Fibroblast of mammary gland (primary cell): Measurements from ENCODE around the gene ELMO1.

ENCODE experiments used
- DNase-seq: peaks from one replicate; pipeline ENCODE4 v3.0.0-alpha.2; 2010; ENCODE audit warnings: low read depth
- H3K4me3 ChIP-seq: 2 replicates; pipeline ENCODE4 v1.5.1; 2011; ENCODE audit warnings: low read depth, mild to moderate bottlenecking, low read length, moderate library complexity; ENCODE audit not compliant: control insufficient read depth
- TF ChIP-seq, protein P1 (sequence below): conservative IDR thresholded peaks from 2 replicates; pipeline ENCODE4 v1.5.1; 2011; ENCODE audit warnings: low read depth, low read length, inconsistent platforms; ENCODE audit not compliant: control insufficient read depth, insufficient read depth

Gene ELMO1

DNA sequence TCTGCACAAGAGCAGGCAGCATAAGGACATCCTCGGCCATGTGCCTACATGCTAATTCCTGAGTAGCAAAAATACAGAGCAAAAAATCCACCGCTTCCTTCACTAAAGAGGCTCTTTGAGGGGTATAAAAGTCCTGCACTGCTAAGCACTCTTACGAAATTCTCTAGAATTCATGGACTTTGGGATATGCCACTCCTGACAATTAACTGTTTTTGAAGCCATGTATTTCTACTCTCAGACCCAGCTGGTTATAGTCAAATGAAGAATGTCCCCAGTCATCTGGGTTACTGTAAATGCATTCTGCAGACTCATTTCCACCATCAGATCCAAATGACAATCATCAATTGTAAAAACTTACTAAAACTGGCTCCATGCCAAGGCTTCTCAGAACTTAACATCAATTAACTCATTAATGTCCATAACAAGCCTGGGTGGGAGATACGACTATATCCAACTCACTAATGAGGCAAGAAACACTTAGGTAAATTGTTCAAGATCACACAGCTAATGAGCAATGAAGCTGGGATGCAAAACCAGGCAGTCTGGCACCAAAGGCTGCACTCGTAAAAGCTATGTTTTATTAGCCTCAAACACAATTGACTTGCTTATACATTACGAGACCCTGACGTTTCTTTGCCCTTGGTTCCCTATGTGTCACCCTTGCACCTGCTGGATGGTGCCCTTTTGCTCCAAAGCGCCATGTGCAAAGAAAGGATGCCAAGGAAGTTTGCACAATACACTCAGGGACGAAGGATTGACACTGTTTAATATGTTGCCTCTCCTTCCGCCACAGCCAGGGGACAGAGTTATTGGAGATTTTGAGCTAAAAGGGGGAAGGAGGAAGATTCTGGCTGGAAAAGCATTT lies 250.4 kb downstream of the ELMO1 start:
- DNase-seq: no peak
- no peak overlapping the region for H3K4me3 ChIP-seq
- TF ChIP-seq, protein P1, sequence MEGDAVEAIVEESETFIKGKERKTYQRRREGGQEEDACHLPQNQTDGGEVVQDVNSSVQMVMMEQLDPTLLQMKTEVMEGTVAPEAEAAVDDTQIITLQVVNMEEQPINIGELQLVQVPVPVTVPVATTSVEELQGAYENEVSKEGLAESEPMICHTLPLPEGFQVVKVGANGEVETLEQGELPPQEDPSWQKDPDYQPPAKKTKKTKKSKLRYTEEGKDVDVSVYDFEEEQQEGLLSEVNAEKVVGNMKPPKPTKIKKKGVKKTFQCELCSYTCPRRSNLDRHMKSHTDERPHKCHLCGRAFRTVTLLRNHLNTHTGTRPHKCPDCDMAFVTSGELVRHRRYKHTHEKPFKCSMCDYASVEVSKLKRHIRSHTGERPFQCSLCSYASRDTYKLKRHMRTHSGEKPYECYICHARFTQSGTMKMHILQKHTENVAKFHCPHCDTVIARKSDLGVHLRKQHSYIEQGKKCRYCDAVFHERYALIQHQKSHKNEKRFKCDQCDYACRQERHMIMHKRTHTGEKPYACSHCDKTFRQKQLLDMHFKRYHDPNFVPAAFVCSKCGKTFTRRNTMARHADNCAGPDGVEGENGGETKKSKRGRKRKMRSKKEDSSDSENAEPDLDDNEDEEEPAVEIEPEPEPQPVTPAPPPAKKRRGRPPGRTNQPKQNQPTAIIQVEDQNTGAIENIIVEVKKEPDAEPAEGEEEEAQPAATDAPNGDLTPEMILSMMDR: no peak

DNA sequence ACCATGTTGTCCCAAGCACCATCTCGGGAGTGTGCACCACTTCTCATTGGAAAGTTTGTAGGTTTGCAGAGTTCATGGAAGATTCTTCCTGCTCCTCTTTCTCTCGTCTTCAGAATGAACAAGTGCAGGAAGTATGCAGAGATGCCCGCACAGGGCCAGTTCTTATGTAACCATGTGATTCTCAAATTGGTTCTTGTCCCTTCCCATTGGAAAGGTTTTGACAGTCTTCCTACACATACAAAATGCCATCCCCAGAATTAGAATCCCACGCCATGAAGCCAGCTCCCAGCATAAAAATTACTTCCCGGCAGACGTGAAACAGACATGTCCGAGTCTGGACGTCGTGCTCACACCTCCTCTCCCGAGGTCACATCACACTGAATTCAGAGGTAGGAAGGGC lies 251.6 kb downstream of the ELMO1 start:
- no peak for DNase-seq

DNA sequence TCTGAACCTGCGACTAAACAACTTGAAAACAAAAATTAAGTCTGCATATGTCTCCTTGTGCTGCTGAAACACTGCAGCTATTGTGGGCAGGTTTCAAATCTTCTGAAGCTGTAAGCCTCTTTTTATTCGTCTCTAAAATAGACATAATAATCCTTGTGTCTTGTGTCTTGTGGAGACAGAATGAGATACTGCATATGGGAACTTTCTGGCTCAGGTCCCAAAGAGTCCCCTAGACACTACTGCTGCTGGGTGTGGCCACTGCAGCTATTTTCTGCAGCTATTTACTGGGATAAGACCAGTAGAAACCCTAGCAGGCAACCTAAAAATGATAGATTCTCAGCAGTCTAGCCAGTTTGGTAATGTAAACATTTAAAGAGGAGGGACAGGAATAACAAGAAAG lies 252.0 kb downstream of the ELMO1 start:
- no peak overlapping the region for H3K4me3 ChIP-seq
- DNase-seq: no peak
- TF ChIP-seq, protein P1: no peak

More for the DNA sequence above, 251.6 kb downstream of the ELMO1 start:
- TF ChIP-seq, protein P1: no peak
- no peak overlapping the region for H3K4me3 ChIP-seq

DNA sequence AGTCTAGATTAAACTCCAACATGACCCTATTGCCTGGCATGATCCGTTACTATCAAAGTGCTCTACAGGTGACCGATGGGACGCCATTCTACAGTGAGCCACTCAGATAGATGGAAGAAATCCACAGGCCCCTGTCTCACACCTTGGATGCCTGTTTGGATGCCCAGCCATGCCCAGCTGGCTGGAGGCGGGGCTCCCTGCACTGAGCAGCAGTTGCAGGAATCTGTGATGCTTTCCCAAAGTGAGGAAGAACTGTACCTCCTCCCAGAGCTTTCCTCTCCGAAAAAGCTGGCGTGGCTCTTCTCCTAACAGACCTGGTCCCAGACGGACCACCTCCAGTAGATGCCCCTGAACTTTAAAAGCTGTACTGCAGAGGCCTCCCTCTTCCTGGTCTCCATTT lies 253.3 kb downstream of the ELMO1 start:
- no peak for DNase-seq
- H3K4me3 ChIP-seq: no peak overlapping the region
- TF ChIP-seq, protein P1: no peak

DNA sequence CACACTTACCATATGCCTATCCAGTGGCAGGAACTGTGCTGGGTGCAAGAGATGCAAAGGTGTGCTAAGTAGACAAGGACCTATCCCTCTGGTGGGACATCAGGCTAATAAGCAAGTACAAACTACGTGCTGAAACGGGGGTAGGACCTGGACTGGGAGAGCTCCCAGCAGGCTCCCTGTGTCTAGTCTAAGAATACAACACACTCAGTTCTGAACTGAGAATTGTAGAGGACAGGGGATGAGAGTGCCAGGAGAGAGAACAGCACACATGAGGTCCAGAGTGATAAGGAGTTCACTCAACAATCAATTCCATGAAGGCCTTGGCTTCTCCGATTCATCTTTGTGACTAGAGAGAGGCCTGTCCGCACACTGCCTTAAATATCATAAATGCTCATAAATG lies 253.7 kb downstream of the ELMO1 start:
- TF ChIP-seq, protein P1: no peak

DNA sequence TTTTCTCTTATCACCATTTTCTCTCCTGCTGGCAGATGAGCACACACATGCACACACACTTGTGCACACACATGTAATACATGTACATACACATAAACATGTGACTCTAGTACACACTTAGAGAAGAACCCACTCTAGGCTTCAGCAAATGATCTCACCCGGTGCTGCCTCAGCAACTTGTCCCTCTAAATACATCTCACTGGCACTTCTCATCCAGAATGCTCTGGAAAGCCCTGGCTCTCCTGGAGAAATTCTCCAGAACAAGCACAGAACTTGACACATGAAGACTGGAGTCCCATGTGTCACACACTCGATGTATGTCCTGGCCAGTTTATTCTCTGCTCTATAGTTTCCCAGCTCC lies 254.9 kb downstream of the ELMO1 start:
- H3K4me3 ChIP-seq: no peak overlapping the region
- TF ChIP-seq, protein P1: no peak
- no peak for DNase-seq

More for the DNA sequence above, 253.7 kb downstream of the ELMO1 start:
- H3K4me3 ChIP-seq: no peak overlapping the region
- DNase-seq: no peak
